ENCODE results near the gene TXNL1.
"Not testable (repeated sequence)": the region's sequence is repeated elsewhere in the genome, so short reads cannot be mapped to it uniquely, and the experiment has no call there.

Gene TXNL1

GRCh38 chr18:56575819-56576663 lies 62.4 kb downstream of the TXNL1 start:
- no peak for TF ChIP-seq POU6F1 (CRISPR knock-in tag; IDR thresholded peaks at IDR 0.05; ENCODE audit: borderline replicate concordance, low read depth)
- TF ChIP-seq ISL1 (CRISPR knock-in tag; IDR thresholded peaks at IDR 0.05), result no peak
- peak; percentile 97 for ATAC-seq

- no peak for ATAC-seq
- TF ChIP-seq SNAI2 (CRISPR knock-in tag; IDR thresholded peaks at IDR 0.05), result no peak
Measured at GRCh38 chr18:56574861-56575260, 63.5 kb downstream of the TXNL1 start.

GRCh38 chr18:56572267-56572666 lies 66.1 kb downstream of the TXNL1 start:
- ATAC-seq, result not testable (repeated sequence)

GRCh38 chr18:56570978-56571377 lies 67.4 kb downstream of the TXNL1 start:
- no peak for ATAC-seq
- no peak for TF ChIP-seq BACH2 (CRISPR knock-in tag; IDR thresholded peaks at IDR 0.05; ENCODE audit: borderline replicate concordance)
- no peak for TF ChIP-seq ZC3H10 (CRISPR knock-in tag; IDR thresholded peaks at IDR 0.05)
- no peak for TF ChIP-seq ZFP3 (CRISPR knock-in tag; IDR thresholded peaks at IDR 0.05)
- no peak for TF ChIP-seq PATZ1 (CRISPR knock-in tag; IDR thresholded peaks at IDR 0.05; ENCODE audit: borderline replicate concordance)
- TF ChIP-seq ZNF8 (CRISPR knock-in tag; IDR thresholded peaks at IDR 0.05), result no peak
- TF ChIP-seq CREB5 (CRISPR knock-in tag; IDR thresholded peaks at IDR 0.05; ENCODE audit: low read depth), result no peak
- no peak for TF ChIP-seq TCF4 (CRISPR knock-in tag; IDR thresholded peaks at IDR 0.05; ENCODE audit: borderline replicate concordance)
- TF ChIP-seq ZFP30 (CRISPR knock-in tag; IDR thresholded peaks at IDR 0.05), result no peak
- TF ChIP-seq OSR1 (CRISPR knock-in tag; IDR thresholded peaks at IDR 0.05), result no peak
- no peak for TF ChIP-seq ZNF70 (CRISPR knock-in tag; IDR thresholded peaks at IDR 0.05)
- no peak for TF ChIP-seq RARB (CRISPR knock-in tag; IDR thresholded peaks at IDR 0.05)
- TF ChIP-seq ESRRG (CRISPR knock-in tag; IDR thresholded peaks at IDR 0.05), result no peak
- TF ChIP-seq CSDC2 (CRISPR knock-in tag; IDR thresholded peaks at IDR 0.05), result no peak
- TF ChIP-seq CSRNP3 (CRISPR knock-in tag; IDR thresholded peaks at IDR 0.05), result no peak
- TF ChIP-seq TOX (CRISPR knock-in tag; IDR thresholded peaks at IDR 0.05; ENCODE audit: borderline replicate concordance), result no peak
- TF ChIP-seq ZNF565 (CRISPR knock-in tag; conservative IDR thresholded peaks at IDR 0.05; ENCODE audit: low read depth), result no peak
- TF ChIP-seq ARNTL (CRISPR knock-in tag; IDR thresholded peaks at IDR 0.05; ENCODE audit: borderline replicate concordance, low read depth), result no peak
- no peak for TF ChIP-seq ISL1 (CRISPR knock-in tag; IDR thresholded peaks at IDR 0.05)
- no peak for TF ChIP-seq POU6F1 (CRISPR knock-in tag; IDR thresholded peaks at IDR 0.05; ENCODE audit: borderline replicate concordance, low read depth)

Data from SK-N-SH treated with all-trans-retinoic acid at 6 μM for 48 hours (cell line).